ENCODE data around the gene BMPR1B.

Gene BMPR1B

DNA sequence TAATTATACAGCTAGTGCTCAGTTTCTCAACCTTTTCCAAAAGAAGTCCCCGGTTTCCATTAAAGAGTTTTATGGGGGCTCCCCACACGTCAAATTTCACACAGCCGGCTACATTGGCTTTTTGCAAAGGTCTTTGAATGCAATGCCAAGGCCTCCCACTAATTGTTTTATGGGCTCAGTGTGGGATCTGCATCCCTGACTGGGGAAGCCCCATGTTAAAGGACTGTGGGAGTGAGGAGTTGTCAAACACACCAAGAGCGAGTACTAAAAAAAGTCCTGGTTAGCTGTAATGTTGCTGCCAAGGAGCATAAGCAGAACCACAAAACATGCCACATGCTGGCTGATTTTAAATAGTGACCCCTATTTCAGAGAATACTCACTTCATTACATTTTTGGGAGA is 162.6 kb downstream of the BMPR1B start:
- Histone ChIP-seq H4K20me1 (ENCODE audit: insufficient read depth) (no peaks in the 10 kb centered on the region), H3K4me2 (no peak overlapping the region), H3K27me3 (ENCODE audit: insufficient read depth, low read depth) (no peaks in the 10 kb centered on the region), H3K79me2 (ENCODE audit: insufficient read depth, low read depth) (no peaks in the 10 kb centered on the region), H2AFZ (ENCODE audit: low read depth) (no peak overlapping the region), H3K36me3 (ENCODE audit: insufficient read depth) (no peaks in the 10 kb centered on the region), H3K4me1 (ENCODE audit: low read depth, poor library complexity, severe bottlenecking) (no peaks in the 10 kb centered on the region), H3K4me3 (IDR thresholded peaks at IDR 0.05; ENCODE audit: insufficient read depth, low read depth, low read length) (no peak overlapping the region), H3K27ac (no peak overlapping the region), H3K9ac (no peak overlapping the region)
- TF ChIP-seq, protein P1, sequence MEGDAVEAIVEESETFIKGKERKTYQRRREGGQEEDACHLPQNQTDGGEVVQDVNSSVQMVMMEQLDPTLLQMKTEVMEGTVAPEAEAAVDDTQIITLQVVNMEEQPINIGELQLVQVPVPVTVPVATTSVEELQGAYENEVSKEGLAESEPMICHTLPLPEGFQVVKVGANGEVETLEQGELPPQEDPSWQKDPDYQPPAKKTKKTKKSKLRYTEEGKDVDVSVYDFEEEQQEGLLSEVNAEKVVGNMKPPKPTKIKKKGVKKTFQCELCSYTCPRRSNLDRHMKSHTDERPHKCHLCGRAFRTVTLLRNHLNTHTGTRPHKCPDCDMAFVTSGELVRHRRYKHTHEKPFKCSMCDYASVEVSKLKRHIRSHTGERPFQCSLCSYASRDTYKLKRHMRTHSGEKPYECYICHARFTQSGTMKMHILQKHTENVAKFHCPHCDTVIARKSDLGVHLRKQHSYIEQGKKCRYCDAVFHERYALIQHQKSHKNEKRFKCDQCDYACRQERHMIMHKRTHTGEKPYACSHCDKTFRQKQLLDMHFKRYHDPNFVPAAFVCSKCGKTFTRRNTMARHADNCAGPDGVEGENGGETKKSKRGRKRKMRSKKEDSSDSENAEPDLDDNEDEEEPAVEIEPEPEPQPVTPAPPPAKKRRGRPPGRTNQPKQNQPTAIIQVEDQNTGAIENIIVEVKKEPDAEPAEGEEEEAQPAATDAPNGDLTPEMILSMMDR (conservative IDR thresholded peaks at IDR 0.05; ENCODE audit: low read depth, low read length) = no peak

DNA sequence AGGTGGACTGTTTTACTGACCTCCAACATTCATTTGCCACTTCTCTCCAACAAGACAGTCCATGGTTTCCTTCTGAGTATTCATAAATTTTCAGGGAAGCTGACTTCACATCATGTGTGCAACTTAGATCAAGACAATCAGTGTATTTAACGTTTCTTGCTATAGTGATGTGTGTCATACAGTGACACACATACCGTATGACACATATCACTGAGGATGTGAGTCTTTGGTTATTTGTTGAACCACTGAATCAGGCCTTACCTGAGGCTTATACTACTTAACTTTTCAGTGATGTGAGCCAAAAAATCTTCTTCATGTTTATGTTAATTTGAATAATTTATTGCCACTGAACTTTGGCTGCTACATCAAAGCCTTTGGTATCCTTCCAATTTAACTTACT is 166.8 kb downstream of the BMPR1B start:
- H3K79me2 ChIP-seq (ENCODE audit: insufficient read depth, low read depth) = no peaks in the 10 kb centered on the region
- H3K27ac ChIP-seq = no peak overlapping the region
- H3K9ac ChIP-seq = no peak overlapping the region
- H4K20me1 ChIP-seq (ENCODE audit: insufficient read depth) = no peaks in the 10 kb centered on the region
- TF ChIP-seq, protein P1 (conservative IDR thresholded peaks at IDR 0.05; ENCODE audit: low read depth, low read length) = no peak
- H3K4me3 ChIP-seq (IDR thresholded peaks at IDR 0.05; ENCODE audit: insufficient read depth, low read depth, low read length) = no peak overlapping the region
- H3K4me2 ChIP-seq = no peak overlapping the region
- H3K27me3 ChIP-seq (ENCODE audit: insufficient read depth, low read depth) = no peaks in the 10 kb centered on the region
- H3K4me1 ChIP-seq (ENCODE audit: low read depth, poor library complexity, severe bottlenecking) = no peaks in the 10 kb centered on the region
- no peaks in the 10 kb centered on the region for H3K36me3 ChIP-seq (ENCODE audit: insufficient read depth)
- no peak overlapping the region for H2AFZ ChIP-seq (ENCODE audit: low read depth)

DNA sequence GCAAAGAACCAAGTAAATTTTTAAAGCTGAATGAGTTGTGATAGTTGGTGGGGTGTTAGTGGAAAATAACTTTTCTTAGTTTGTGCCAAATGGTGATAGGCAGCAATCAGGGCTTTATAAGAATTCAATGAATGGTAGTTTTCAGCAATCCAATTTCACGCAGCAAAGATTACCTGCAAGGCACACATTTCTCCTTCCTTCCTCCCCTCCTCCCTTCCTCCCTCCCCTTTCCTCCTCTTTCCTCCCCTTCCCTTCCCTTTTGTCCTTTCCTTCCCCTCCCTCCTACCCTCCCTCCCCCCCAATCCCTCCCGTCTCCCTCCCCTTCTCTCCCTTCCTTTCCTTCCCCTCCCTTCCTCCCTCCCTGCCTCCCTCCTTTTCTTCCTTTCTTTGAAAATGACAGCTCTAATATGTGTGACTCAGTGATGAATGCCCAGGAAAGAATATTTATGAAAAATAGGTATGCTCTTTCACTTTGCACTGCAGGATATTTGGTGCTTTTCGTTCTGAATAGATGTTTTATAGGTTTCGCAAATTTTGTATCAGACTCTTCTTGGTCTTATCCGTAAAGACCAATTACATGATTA is 168.1 kb downstream of the BMPR1B start:
- H3K4me2 ChIP-seq = no peak overlapping the region
- H3K4me1 ChIP-seq (ENCODE audit: low read depth, poor library complexity, severe bottlenecking) = no peaks in the 10 kb centered on the region
- H3K27ac ChIP-seq = no peak overlapping the region
- no peaks in the 10 kb centered on the region for H4K20me1 ChIP-seq (ENCODE audit: insufficient read depth)
- no peak overlapping the region for H3K4me3 ChIP-seq (IDR thresholded peaks at IDR 0.05; ENCODE audit: insufficient read depth, low read depth, low read length)
- H2AFZ ChIP-seq (ENCODE audit: low read depth) = no peak overlapping the region
- H3K27me3 ChIP-seq (ENCODE audit: insufficient read depth, low read depth) = no peaks in the 10 kb centered on the region
- no peak overlapping the region for H3K9ac ChIP-seq
- TF ChIP-seq, protein P1 (conservative IDR thresholded peaks at IDR 0.05; ENCODE audit: low read depth, low read length) = no peak
- H3K79me2 ChIP-seq (ENCODE audit: insufficient read depth, low read depth) = no peaks in the 10 kb centered on the region
- H3K36me3 ChIP-seq (ENCODE audit: insufficient read depth) = no peaks in the 10 kb centered on the region

DNA sequence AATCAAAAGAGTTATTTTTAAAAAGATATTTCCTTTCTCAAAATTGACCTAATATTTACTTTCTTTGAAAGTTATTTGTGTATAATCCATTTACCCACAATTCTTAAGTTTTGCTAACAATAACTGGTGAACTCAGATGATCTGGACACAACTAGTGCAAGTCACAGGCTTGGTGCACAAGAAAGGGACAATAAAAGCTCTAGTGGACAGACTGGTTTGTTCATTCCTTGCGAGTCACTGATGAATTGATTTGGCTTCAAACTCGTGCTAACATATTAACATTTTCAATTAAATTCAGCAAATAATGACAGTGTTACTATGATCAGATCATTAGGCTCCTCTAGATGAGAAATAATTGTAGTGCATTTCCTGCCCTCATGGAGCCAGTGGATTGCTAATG is 169.2 kb downstream of the BMPR1B start:
- Histone ChIP-seq H3K36me3 (ENCODE audit: insufficient read depth) (no peaks in the 10 kb centered on the region), H3K27ac (no peak overlapping the region), H3K9ac (no peak overlapping the region), H3K79me2 (ENCODE audit: insufficient read depth, low read depth) (no peaks in the 10 kb centered on the region), H3K27me3 (ENCODE audit: insufficient read depth, low read depth) (no peaks in the 10 kb centered on the region), H4K20me1 (ENCODE audit: insufficient read depth) (no peaks in the 10 kb centered on the region), H3K4me1 (ENCODE audit: low read depth, poor library complexity, severe bottlenecking) (no peaks in the 10 kb centered on the region), H3K4me3 (IDR thresholded peaks at IDR 0.05; ENCODE audit: insufficient read depth, low read depth, low read length) (no peak overlapping the region), H3K4me2 (no peak overlapping the region), H2AFZ (ENCODE audit: low read depth) (no peak overlapping the region)
- TF ChIP-seq, protein P1 (conservative IDR thresholded peaks at IDR 0.05; ENCODE audit: low read depth, low read length) = no peak

Data from KMS-11 (cell line).